GM18502 (cell line): ENCODE measurements around the gene RPS15.
"Not testable (repeated sequence)": the region's sequence is repeated elsewhere in the genome, so short reads cannot be mapped to it uniquely, and the experiment has no call there.

Experiments used
- ATAC-seq: cut with Tn5 transposase; IDR thresholded peaks from one replicate; pipeline ENCODE4 v1.9.1; 2021; ENCODE audit warnings: mild to moderate bottlenecking; ENCODE audit not compliant: unreplicated experiment, poor library complexity

The RPS15 gene

DNA sequence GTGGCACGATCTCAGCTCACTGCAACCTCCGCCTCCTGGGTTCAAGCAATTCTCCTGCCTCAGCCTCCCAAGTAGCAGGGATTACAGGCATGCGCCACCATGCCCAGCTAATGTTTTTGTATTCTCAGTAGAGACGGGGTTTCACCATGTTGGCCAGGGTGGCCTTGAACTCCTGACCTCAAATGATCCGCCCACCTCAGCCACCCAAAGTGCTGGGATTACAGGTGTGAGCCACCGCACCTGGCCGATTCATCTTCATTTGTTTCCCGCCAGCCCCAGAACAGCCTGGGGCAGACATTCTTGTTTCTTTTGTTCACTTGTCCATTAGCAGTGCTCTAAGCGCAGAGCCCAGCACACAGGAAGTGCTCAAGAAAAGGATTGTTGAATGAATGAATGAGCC, 38.9 kb downstream of the RPS15 start:
- not testable (repeated sequence) for ATAC-seq

DNA sequence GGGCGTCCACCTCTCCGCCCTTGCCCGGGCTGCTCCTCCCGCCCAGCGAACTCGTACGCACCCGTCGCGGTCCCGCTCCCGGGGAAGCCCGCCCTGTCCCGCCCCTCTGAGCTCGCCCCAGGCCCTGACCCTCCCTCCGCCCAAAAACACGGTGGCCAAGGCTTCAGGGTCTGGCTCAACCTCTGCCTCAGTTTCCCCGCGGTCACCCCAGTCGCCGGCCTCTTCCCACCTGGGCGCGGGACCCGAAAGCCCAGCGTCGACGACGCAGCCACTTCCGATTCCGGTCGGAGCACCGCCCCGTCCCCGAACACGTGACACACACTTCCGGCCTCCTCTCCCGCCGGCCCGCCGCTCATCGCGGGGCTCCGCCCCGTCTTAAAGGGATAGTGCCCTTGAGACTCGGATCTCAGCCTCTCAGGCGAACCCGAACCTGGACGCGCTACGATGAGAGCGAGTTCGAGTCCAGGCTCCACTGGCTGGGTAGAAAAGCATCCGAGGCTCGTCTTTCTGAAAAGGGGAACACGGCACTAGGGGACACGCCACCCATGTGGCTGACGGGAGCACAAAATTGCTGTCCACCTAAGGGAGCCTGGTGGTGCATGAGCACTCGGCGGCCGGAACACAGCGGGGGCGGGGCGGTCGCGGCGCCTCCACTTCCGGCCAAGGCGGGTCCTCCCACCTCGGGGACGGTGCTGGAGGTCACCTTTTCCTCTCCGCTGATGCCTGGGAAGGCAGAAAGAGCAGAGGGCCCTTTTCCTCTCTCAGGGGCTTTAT, 40.9 kb downstream of the RPS15 start, which contains the start of gene C19orf25:
C19orf25 (minus strand) TSS at position 282 of the 774 bp plus-strand sequence. CDS start 312 bp downstream, outside the sequence.
- peak; percentile 84 for ATAC-seq

DNA sequence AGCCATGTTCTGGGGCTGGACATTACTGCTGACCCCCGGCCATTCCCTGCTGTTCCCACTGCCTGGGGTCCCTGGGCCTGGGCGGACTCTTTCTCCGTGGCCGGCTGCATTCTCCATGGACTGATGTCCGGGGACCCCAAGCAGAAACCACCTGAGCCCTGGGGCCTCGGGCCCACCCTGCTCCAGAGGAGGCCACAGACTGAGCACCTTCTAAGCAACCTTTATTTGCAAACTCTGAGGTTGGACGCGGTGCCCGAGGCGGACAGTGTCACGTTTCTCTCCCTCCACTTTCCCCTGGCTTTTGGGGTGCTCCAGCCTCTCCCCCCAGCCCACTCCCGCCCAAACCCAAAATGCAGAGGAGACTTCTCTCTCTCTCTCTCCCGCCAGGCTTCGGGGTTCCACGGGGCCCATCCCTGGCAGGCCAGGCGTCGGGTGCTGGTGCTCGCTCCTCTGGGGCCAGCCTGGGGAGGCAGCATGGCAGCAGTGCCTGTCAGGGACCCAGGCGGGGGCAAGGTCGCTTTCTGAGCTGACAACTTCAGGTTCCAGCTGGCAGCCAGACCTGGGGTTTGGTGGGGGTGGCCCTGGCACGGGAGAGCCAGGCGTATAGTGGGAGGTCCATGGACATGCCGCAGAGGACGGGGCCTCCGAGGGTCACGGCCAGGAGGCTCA, 43.2 kb downstream of the RPS15 start:
- ATAC-seq, result no peak

DNA sequence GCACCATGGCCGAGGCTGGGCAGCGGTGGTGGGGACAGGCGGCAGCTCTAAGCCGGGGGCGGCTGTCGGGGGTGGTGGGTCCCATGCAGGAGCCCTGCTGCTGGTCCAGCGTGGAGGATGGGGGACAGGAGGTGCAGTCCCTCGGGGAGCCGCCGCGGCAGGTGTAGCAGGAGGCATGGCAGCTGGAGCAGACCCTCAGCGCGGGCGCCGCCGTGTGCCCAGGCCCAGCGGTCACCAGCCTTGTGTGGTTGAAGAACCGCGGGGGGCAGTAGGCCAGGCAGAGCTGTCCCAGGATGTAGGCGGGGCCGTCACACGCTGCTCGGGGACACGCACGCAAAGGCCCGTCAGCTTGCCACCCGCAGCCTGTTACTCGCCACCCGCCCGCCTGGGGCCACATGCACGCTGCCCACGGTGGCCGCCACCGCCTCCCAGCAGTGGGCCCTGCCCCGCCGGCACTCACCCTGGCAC, 43.7 kb downstream of the RPS15 start:
- ATAC-seq, result no peak

DNA sequence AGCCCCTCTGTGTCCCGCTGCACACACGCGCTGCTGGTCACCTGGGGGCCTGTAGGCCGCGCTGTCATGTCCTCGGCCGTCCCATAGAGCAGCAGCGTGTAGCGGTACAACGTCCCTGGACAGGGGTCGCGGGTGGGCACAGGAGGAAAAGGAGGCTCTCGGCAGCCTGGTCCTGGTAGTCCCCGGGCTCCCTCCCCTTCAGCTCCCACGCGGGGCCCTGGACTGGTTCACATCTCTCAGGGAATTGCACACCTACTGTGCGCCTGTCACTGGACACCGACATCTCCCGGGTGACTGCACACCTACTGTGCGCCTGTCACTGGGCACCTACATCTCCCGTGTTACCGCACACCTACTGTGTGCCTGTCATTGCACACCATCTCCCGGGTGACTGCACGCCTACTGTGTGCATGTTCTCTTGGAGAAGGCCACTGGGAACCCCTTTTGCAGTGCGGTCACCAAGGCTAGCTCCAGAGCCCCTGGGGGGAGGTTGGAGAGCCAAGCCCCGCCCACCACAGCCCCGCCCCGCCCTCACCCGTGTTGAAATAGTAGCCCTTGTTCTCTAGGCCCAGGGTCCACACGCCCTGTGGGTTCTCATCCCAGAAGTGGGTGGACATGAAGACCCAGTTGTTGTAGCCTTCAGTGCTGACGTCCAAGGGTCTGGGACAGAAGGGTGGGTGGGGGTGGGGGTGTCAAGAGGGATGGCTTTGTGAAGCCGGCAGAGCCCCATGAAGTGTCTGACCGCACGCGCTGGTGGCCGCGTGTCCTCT, 44.4 kb downstream of the RPS15 start:
- ATAC-seq, result no peak

DNA sequence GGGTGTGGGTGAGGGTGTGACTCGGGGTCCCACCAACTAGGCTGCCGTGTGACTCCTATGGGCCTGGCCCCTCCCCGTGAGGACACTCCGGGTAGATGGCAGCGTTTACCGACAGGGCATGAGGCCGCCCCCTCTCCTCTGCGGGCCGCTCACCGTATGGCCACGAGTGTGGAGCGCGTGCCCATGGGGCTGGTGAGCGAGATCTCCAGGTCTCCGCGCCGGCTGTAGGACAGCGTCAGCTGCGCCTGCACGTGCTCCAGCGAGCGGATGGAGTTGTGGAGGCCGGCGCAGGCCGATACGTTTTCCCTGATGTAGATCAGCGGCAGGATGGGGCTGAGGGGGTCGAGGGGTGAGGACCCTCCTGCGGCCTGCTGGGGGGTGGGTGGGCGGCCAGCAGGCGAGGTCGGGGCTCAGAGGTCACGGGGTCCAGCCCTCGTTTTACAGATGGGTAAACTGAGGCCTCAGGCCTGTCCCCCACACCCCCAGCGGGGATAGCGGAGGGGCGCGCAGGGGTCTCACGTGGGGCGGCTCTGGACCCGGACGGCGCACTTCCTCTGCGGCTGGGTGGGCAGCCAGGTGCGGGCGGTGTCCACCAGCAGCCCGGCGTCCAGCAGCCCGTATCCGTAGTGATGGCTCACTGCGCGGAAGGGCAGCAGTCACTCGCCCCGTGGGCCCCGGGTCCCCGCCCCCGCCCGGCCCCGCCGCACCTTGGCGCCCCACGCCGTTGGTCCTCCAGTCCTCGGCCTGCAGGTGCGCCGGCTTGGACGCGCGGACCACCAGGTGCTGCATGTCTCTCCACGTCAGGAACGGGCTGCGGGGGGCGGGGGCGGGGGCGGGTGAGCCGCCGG, 45.2 kb downstream of the RPS15 start:
- ATAC-seq, result no peak

DNA sequence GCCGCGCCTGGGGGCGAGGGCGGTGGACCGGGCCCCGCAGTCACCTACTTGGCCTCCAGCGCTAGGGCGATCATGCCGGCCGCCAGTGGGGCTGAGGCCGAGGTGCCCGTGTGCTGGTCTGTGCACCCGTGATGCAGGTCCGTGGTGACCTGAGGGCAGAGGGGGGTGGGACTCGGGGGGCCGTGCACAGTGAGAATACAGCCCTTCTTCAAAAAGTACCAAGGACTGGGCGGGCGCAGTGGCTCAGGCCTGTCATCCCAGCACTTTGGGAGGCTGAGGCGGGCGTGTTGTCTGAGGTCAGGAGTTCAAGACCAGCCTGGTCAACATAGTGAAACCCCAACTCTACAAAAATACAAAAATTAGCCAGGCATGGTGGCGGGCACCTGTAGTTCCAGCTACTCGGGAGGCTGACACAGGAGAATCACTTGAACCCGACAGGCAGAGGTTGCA, 45.8 kb downstream of the RPS15 start:
- no peak for ATAC-seq

DNA sequence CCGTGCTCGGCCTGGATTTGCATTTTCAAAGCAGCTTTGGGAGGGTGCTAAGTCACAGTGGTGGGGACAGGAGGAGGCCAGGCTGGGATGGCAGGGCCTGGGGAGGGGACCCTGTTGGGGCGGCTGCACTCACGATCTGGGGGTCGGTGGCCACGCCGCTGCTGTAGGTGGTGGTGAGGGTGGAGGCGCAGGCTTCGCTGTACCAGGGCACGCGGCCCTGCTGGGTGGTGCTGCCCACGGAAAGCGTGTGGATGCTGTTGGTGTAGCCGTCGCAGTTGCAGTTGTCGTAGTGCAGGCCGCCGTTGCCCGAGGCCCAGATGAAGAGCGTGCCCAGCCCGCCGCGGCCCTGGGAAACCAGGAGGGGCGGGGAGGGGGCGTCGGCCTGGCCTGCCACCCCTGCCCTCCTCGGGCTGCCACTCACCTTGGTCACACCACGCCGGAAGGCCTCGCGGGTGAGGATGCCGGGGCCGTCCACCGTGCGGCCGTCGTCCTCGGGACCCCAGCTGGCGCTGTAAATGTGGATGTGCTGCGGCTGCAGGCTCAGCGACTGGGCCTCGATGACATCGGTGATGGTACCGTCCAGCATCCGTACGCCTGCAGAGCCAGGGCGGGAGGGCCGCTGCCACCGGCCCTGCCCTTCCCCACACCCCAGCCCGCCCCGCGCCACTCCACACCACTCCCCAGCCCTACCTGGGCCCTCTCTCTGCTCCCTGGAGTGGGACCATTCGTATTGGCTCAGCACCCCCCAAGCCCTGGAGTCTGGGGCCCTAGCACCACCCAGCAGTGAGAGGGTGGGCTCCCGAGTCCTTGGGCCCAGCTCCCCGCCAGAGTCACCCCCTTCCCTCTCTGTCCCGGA, 48.8 kb downstream of the RPS15 start:
- ATAC-seq, result no peak

DNA sequence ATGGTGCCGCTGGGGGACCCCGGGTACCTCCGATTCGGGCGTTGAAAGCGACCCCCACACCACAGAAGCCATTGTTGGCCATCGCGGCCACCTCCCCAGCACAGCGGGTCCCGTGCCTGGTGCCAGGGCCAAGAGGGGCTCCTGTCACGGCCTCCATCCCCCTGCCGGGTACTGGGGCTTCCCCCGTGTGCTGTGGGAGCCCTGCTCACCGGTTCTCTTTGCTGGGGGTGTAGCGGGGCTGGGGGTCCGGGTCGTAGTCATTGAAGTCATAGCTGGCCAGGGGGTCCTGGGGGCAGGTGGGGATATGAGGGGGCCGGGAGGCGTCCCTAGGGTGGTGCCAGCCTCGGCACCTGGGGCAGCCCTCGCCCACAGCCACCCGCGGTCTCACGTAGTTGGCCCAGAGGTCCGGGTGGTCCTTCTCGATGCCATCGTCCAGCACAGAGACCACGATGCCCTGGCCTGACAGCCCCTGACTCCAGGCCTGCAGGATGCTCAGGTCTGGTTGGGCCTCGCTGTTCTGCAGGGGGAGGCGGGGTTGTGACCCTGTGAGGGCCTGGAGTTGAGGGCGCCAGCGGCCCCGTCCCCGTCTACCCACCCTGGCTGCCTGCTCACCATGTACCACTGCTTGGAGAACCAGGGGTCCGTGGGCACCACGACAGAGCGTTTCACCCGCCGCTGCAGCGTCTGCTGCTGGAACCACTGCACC, 49.5 kb downstream of the RPS15 start:
- ATAC-seq, result no peak

DNA sequence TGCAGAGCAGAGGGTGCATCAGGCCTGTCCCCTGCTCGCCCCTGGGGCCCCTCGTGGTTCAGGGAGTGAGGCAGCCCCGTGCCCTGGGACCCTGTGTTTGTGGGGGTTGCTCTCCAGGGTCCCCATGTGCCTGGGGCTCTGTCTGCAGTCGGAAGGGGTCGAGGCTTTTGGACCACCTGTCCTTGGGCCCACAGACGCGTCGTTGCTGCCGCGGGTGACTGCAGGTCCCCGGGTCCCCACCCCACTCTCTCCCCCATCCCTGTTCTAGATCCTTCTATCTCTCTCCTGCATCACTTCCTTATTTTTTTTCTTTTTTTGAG, 50.0 kb downstream of the RPS15 start:
- no peak for ATAC-seq

DNA sequence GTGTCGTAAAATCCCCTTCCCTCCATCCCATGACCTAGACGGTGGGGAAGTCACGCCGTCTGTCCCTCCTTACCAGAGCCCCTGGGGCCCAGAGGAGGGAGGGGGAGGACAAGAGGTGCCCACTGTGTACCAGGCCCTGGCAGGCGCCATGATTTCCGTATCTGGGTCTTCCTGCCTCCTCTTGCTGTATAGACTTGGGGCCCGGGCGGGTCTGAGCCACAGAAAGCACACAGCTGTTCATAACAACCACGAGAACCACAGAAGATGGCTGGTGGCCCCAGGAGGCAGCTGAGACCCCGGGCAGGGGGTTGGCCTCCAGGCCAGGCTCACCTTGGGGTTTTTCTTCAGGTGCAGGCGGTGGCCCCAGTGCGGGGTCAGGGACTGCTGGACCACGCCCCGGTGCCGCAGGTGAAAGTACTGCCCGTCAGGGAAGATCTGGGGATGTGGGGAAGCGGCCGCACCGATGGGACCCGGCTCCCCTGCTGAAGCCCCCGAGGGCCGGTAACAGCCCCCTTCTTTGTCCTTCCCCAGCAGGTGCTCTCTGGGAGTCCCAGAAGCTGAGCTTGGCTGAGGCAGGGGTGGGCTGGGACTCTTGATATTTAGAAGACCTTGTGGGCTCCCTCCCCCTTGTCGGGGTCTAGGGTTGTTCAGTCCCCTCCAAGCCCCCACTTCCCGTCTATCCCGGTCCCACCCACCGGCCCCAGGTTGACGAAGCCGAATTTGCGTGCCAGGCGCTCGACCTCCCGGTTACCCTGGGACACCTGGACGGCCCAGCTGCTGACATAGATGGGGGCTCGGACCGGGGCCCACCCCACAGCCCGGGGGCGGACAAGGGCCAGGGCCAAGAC, 51.5 kb downstream of the RPS15 start:
- ATAC-seq, result no peak
